Tibial artery (tissue), 4 donors: Measurements from ENCODE around the gene PROS1.
"Not testable (repeated sequence)": the region's sequence is repeated elsewhere in the genome, so short reads cannot be mapped to it uniquely, and the experiment has no call there.

ENCODE experiments used
- DNase-seq, 2 donors: peaks; one replicate each; pipeline ENCODE4 v3.0.0-alpha.2; 2019
- H3K27ac ChIP-seq, 2 donors: fragments of 200-600 bp; sonication (generic) in 1 of 2; 1 replicate in 1 of 2; 2 replicates in 1 of 2; pipeline ENCODE4 v1.5.1; 2018 to 2019; ENCODE audit warnings: mild to moderate bottlenecking in 1 of 2
- H3K27me3 ChIP-seq, 2 donors: fragments of 200-600 bp; sonication (generic) in 1 of 2; one replicate each; pipeline versions ENCODE4 v1.5.1 to v1.6.0; 2016 to 2019
- H3K36me3 ChIP-seq, 3 donors: fragments of 200-600 bp; sonication (generic) in 2 of 3; one replicate each; pipeline ENCODE4 v1.5.1; 2016 to 2019; ENCODE audit warnings: mild to moderate bottlenecking in 2 of 3
- H3K4me1 ChIP-seq, 4 donors: fragments of 200-600 bp; sonication (generic) in 2 of 4; 1 replicate in 3 of 4; 2 replicates in 1 of 4; pipeline ENCODE4 v1.5.1; 2016 to 2019
- H3K4me3 ChIP-seq, 2 donors: fragments of 200-600 bp; sonication (generic) in 1 of 2; 1 replicate in 1 of 2; 2 replicates in 1 of 2; pipeline ENCODE4 v1.5.1; 2018 to 2019; ENCODE audit warnings: mild to moderate bottlenecking in 2 of 2
- H3K9me3 ChIP-seq, 3 donors: fragments of 200-600 bp; sonication (generic) in 1 of 3; one replicate each; pipeline ENCODE4 v1.5.1; 2016 to 2019
- CTCF ChIP-seq, 2 experiments: fragments of 200-600 bp in 1 of 2; fragments of 450-650 bp in 1 of 2; IDR thresholded peaks; one replicate each; pipeline ENCODE4 v1.5.1; 2017 to 2019; ENCODE audit warnings: antibody characterized with exemption in 2 of 2, mild to moderate bottlenecking in 1 of 2, moderate library complexity in 1 of 2
- intact Hi-C: fragments of 100-400 bp; cut with DNase I; formaldehyde crosslinking; loops from one replicate; pipeline ENCODE4 v1.15.0; 2023; ENCODE audit warnings: low total_unique reads

The PROS1 gene

GRCh38 chr3:93969997-93970396 lies 3.7 kb downstream of the PROS1 start:
- DNase-seq: no peak
- intact Hi-C loops: no loop called here
- Histone ChIP-seq H3K4me1 (peaks cover 0 to 38% (median 22%) of the 10 kb centered on the region in 4 donors), H3K27ac (peak overlapping the region in 1 of 2 donors; percentile 5), H3K27me3 (no peaks in the 10 kb centered on the region), H3K9me3 (no peaks in the 10 kb centered on the region), H3K36me3 (no peaks in the 10 kb centered on the region), H3K4me3 (no peak overlapping the region)
- no peak for TF ChIP-seq CTCF (IDR thresholded peaks at IDR 0.05)

DNA sequence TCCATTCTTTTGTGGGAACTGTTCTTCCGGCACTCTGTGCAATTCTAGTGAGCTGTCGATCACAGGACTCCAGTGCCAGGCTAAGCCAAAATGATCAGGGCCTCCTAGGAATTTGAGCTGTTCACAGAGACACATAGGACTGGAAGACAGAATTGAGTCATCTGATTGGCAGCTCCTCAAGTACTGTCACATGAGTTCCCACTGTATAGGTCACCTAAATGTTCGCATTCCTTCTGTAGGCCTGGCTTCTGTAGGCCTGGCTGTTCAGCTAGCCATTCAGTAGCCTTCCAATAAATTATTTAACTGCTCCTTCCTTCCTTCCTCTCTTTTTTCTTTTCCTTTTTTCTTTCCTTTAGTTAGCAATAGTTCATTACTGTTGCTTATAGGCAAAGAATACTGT lies 4.3 kb downstream of the PROS1 start:
- H3K27ac ChIP-seq: no peak overlapping the region
- TF ChIP-seq CTCF (IDR thresholded peaks at IDR 0.05): no peak

DNA sequence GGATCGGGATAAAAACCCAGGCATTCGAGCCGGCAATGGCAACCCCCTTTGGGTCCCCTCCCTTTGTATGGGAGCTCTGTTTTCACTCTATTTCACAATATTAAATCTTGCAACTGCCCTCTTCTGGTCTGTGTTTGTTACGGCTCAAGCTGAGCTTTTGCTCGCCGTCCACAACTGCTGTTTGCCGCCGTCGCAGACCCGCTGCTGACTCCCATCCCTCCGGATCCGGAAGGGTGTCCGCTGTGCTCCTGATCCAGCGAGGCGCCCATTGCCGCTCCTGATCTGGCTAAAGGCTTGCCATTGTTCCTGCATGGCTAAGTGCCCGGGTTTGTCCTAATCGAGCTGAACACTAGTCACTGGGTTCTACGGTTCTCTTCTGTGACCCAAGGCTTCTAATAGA lies 8.6 kb downstream of the PROS1 start:
- H3K9me3 ChIP-seq, H3K27ac ChIP-seq, DNase-seq, intact Hi-C loops, H3K27me3 ChIP-seq, H3K4me3 ChIP-seq, H3K36me3 ChIP-seq: not testable (repeated sequence)
- peaks cover 0 to 42% (median 12%) of the 10 kb centered on the region in 4 donors for H3K4me1 ChIP-seq

More for the DNA sequence above, 4.3 kb downstream of the PROS1 start:
- no peak for DNase-seq
- no peaks in the 10 kb centered on the region for H3K36me3 ChIP-seq
- peaks cover 0 to 38% (median 22%) of the 10 kb centered on the region in 4 donors for H3K4me1 ChIP-seq
- H3K27me3 ChIP-seq: no peaks in the 10 kb centered on the region
- no peak overlapping the region for H3K4me3 ChIP-seq
- no peaks in the 10 kb centered on the region for H3K9me3 ChIP-seq
- intact Hi-C loops: no loop called here

DNA sequence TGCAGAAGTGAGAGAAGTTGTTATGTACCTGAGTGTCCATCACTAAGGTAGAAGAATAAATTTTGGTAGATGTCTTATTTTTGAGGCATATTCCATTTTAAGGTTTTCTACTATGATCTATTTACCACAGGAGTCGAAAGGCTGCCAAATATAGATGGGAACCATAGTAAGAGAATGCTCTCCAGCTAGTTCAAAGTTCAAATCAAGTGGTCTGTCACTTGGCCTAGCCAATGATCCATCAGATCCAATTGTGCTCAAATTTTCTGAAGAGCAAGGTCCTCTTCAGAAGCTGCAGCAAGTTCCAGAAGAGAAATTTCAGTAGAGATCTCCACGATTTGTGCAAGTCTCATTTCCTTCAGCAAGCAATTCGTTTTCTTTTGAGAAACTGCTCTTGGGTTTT lies 10.9 kb downstream of the PROS1 start:
- intact Hi-C loops: no loop called here
- H3K27me3 ChIP-seq: no peaks in the 10 kb centered on the region
- H3K27ac ChIP-seq: no peak overlapping the region
- peaks cover 0 to 22% (median 7%) of the 10 kb centered on the region in 4 donors for H3K4me1 ChIP-seq
- TF ChIP-seq CTCF (IDR thresholded peaks at IDR 0.05): no peak
- DNase-seq: no peak
- no peak overlapping the region for H3K4me3 ChIP-seq
- no peaks in the 10 kb centered on the region for H3K36me3 ChIP-seq
- H3K9me3 ChIP-seq: no peaks in the 10 kb centered on the region

DNA sequence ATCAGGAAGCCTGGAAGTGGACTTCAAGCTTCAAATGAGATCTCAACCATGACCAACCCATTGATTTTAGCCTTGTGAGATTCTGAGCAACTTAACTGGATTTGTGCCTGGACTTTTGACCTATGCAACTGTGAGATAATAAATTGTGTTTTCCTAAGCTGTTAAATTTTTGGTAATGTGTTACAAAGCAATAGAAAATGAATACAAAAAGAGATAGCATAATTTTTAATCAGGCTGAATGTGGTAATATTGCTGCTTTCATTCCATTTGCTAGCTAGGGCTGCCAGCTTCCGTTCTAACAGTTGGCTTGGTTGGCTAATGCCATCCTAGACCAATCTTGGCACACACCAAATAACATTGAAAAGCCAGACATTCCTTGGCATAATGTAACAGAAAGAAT lies 12.2 kb downstream of the PROS1 start:
- intact Hi-C loops: no loop called here
- no peak for TF ChIP-seq CTCF (IDR thresholded peaks at IDR 0.05)
- DNase-seq: no peak

GRCh38 chr3:93961026-93961425 lies 12.7 kb downstream of the PROS1 start:
- Histone ChIP-seq H3K27ac (no peak overlapping the region), H3K27me3 (no peaks in the 10 kb centered on the region), H3K4me1 (peaks cover 0 to 18% (median 7%) of the 10 kb centered on the region in 4 donors), H3K36me3 (no peaks in the 10 kb centered on the region), H3K9me3 (no peaks in the 10 kb centered on the region), H3K4me3 (no peak overlapping the region)
- intact Hi-C loops: no loop called here
- no peak for DNase-seq
- no peak for TF ChIP-seq CTCF (IDR thresholded peaks at IDR 0.05)

More for the DNA sequence above, 12.2 kb downstream of the PROS1 start:
- H3K4me3 ChIP-seq: no peak overlapping the region
- H3K27ac ChIP-seq: no peak overlapping the region
- H3K9me3 ChIP-seq: no peaks in the 10 kb centered on the region
- no peaks in the 10 kb centered on the region for H3K27me3 ChIP-seq
- H3K36me3 ChIP-seq: no peaks in the 10 kb centered on the region
- H3K4me1 ChIP-seq: peaks cover 0 to 18% (median 7%) of the 10 kb centered on the region in 4 donors

DNA sequence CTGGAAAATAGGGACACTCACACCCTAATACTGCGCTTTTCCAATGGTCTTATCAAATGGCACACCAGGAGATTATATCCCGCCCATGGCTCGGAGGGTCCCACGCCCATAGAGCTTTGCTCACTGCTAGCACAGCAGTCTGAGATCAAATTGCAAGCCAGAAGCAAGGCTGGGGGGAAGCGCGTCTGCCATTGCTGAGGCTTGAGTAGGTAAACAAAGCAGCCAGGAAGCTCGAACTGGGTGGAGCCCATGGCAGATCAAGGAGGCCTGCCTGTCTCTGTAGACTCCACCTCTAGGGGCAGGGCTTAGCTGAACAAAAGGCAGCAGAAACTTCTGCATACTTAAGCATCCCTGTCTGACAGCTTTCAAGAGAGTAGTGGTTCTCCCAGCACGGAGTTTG lies 23.7 kb downstream of the PROS1 start:
- H3K4me3 ChIP-seq, H3K9me3 ChIP-seq, H3K4me1 ChIP-seq, H3K27ac ChIP-seq, DNase-seq, intact Hi-C loops, H3K36me3 ChIP-seq, H3K27me3 ChIP-seq: not testable (repeated sequence)

DNA sequence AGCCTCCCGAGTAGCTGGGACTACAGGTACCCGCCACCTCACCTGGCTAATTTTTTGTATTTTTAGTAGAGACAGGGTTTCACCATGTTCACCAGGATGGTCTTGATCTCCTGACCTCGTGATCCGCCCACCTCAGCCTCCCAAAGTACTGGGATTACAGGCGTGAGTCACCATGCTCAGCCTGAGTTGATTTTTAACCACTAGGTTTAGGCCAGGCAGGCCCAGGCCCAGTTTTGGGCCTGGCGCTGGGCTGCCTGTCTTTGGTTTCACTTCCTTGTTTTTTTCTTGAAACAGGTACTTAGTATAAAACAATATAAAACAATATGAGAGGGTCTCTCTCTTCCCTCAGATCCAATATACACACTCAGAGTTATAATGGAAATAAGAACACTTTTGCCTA lies 36.2 kb downstream of the PROS1 start:
- DNase-seq, H3K4me3 ChIP-seq: not testable (repeated sequence)

More for the DNA sequence above, 36.2 kb downstream of the PROS1 start:
- H3K9me3 ChIP-seq, H3K4me1 ChIP-seq, H3K27ac ChIP-seq, H3K36me3 ChIP-seq, H3K27me3 ChIP-seq, intact Hi-C loops: not testable (repeated sequence)
